Suprapubic skin (tissue), 4 donors: Measurements from ENCODE around the gene SH3BP2. TPM values are rescaled to one million over a fixed set of nuclear protein-coding genes. Genes with fewer than 3 reads are reported as not detected.

Experiments
- DNase-seq, 2 donors: peaks; one replicate each; pipeline ENCODE4 v3.0.0-alpha.2; 2019; ENCODE audit warnings: low spot score in 2 of 2
- H3K27ac ChIP-seq: fragments of 200-600 bp; sonication (generic); one replicate; pipeline ENCODE4 v1.5.1; 2019
- H3K27me3 ChIP-seq: fragments of 200-600 bp; sonication (generic); one replicate; pipeline ENCODE4 v1.5.1; 2019
- H3K36me3 ChIP-seq: fragments of 200-600 bp; sonication (generic); one replicate; pipeline ENCODE4 v1.5.1; 2019
- H3K4me1 ChIP-seq: fragments of 200-600 bp; sonication (generic); one replicate; pipeline ENCODE4 v1.5.1; 2019
- H3K4me3 ChIP-seq: fragments of 200-600 bp; sonication (generic); one replicate; pipeline ENCODE4 v1.5.1; 2019; ENCODE audit warnings: mild to moderate bottlenecking
- H3K9me3 ChIP-seq: fragments of 200-600 bp; sonication (generic); one replicate; pipeline ENCODE4 v1.5.1; 2019
- CTCF ChIP-seq, 2 donors: fragments of 200-600 bp in 1 of 2; fragments of 450-650 bp in 1 of 2; sonication (generic) in 1 of 2; IDR thresholded peaks; one replicate each; pipeline ENCODE4 v1.5.1; 2016 to 2019; ENCODE audit warnings: antibody characterized with exemption in 2 of 2, mild to moderate bottlenecking in 1 of 2, moderate library complexity in 1 of 2
- EP300 ChIP-seq: sonication (generic); formaldehyde crosslinking; IDR thresholded peaks from one replicate; pipeline ENCODE4 v1.6.1; 2017; ENCODE audit warnings: antibody characterized with exemption
- POLR2A ChIP-seq, 2 donors: fragments of 450-650 bp; IDR thresholded peaks; one replicate each; pipeline ENCODE4 v1.6.1; 2017; ENCODE audit warnings: antibody characterized with exemption in 2 of 2, mild to moderate bottlenecking in 2 of 2, moderate library complexity in 2 of 2
- POLR2AphosphoS5 ChIP-seq, 3 donors: sonication (generic); formaldehyde crosslinking; IDR thresholded peaks; one replicate each; pipeline ENCODE4 v1.6.1; 2017; ENCODE audit warnings: antibody characterized with exemption in 3 of 3
- WGBS: methylation state at CpG from one replicate; pipeline ENCODE4 v1.1.5; 2018; 5-methylcytosine and 5-hydroxymethylcytosine counted together
- total RNA-seq, 4 donors: library from RNA; depleted of rRNA; stranded (reverse); fragments of >200 nt; gene quantifications; one replicate each; pipeline ENCODE4 v1.1.0, GENCODE V29; 2016

The SH3BP2 gene
- total RNA-seq, 4 donors from 2014 or later: 116 to 709 (median 162) TPM

GRCh38 chr4:2858451-2859217 lies 65.7 kb downstream of the SH3BP2 start:
- no peak for DNase-seq
- TF ChIP-seq POLR2AphosphoS5 (IDR thresholded peaks at IDR 0.05) (no peak), CTCF (IDR thresholded peaks at IDR 0.05) (no peak), POLR2A (IDR thresholded peaks at IDR 0.05) (no peak), EP300 (no peak)
- H3K27ac ChIP-seq: peak overlapping the region; percentile 37
- no peak overlapping the region for H3K4me3 ChIP-seq
- peaks cover 63% of the 10 kb centered on the region for H3K4me1 ChIP-seq
- no peaks in the 10 kb centered on the region for H3K9me3 ChIP-seq
- WGBS: 60% methylated on average over 7 of the region's 7 CpGs
- no peaks in the 10 kb centered on the region for H3K27me3 ChIP-seq
- H3K36me3 ChIP-seq: peaks cover 5% of the 10 kb centered on the region

GRCh38 chr4:2859514-2859913 lies 66.6 kb downstream of the SH3BP2 start:
- DNase-seq: no peak
- 70% methylated on average over 3 of the region's 3 CpGs for WGBS
- no peaks in the 10 kb centered on the region for H3K36me3 ChIP-seq
- H3K27ac ChIP-seq: no peak overlapping the region
- H3K27me3 ChIP-seq: no peaks in the 10 kb centered on the region
- H3K4me1 ChIP-seq: peaks cover 66% of the 10 kb centered on the region
- H3K4me3 ChIP-seq: no peak overlapping the region
- TF ChIP-seq POLR2AphosphoS5 (IDR thresholded peaks at IDR 0.05) (no peak), CTCF (IDR thresholded peaks at IDR 0.05) (no peak), POLR2A (IDR thresholded peaks at IDR 0.05) (no peak), EP300 (no peak)
- H3K9me3 ChIP-seq: no peaks in the 10 kb centered on the region

- WGBS: 82% methylated on average over 6 of the region's 6 CpGs
- TF ChIP-seq CTCF (IDR thresholded peaks at IDR 0.05) (no peak), POLR2AphosphoS5 (IDR thresholded peaks at IDR 0.05) (peak in 1 of 3 donors; percentile 9)
- Histone ChIP-seq H3K4me1 (peaks cover 74% of the 10 kb centered on the region), H3K27me3 (no peaks in the 10 kb centered on the region), H3K27ac (peak overlapping the region; percentile 28), H3K9me3 (no peaks in the 10 kb centered on the region), H3K36me3 (no peaks in the 10 kb centered on the region), H3K4me3 (no peak overlapping the region)
- no peak for DNase-seq
These were observed 67.8 kb downstream of the SH3BP2 start for GRCh38 chr4:2860391-2861348.

- Histone ChIP-seq H3K36me3 (no peaks in the 10 kb centered on the region), H3K27me3 (no peaks in the 10 kb centered on the region), H3K4me1 (peaks cover 83% of the 10 kb centered on the region), H3K4me3 (no peak overlapping the region), H3K9me3 (no peaks in the 10 kb centered on the region), H3K27ac (peak overlapping the region; percentile 28)
- DNase-seq: no peak
- TF ChIP-seq CTCF (IDR thresholded peaks at IDR 0.05) (no peak), POLR2A (IDR thresholded peaks at IDR 0.05) (no peak), POLR2AphosphoS5 (IDR thresholded peaks at IDR 0.05) (no peak), EP300 (no peak)
- WGBS: 49% methylated on average over 4 of the region's 4 CpGs
These were observed 68.9 kb downstream of the SH3BP2 start for GRCh38 chr4:2861631-2862436.
